Fibroblast of mammary gland (primary cell): ENCODE results near the gene MME.
A peak's percentile ranks its signal among the peaks of the same experiment; 100 is the strongest.

ENCODE experiments used
- DNase-seq: peaks from one replicate; pipeline ENCODE4 v3.0.0-alpha.2; 2010; ENCODE audit warnings: low read depth
- H3K4me3 ChIP-seq: 2 replicates; pipeline ENCODE4 v1.5.1; 2011; ENCODE audit warnings: low read depth, mild to moderate bottlenecking, low read length, moderate library complexity; ENCODE audit not compliant: control insufficient read depth
- CTCF ChIP-seq: conservative IDR thresholded peaks from 2 replicates; pipeline ENCODE4 v1.5.1; 2011; ENCODE audit warnings: low read depth, low read length, inconsistent platforms; ENCODE audit not compliant: control insufficient read depth, insufficient read depth

The MME gene

GRCh38 chr3:155173771-155174170 lies 93.7 kb downstream of the MME start:
- H3K4me3 ChIP-seq = no peak overlapping the region
- TF ChIP-seq CTCF = no peak
- no peak for DNase-seq

GRCh38 chr3:155178810-155179436 lies 98.8 kb downstream of the MME start:
- no peak overlapping the region for H3K4me3 ChIP-seq
- TF ChIP-seq CTCF = no peak
- no peak for DNase-seq

GRCh38 chr3:155179437-155179827 lies 99.3 kb downstream of the MME start:
- no peak for DNase-seq
- no peak for TF ChIP-seq CTCF

GRCh38 chr3:155179966-155180757 lies 100.0 kb downstream of the MME start:
- no peak overlapping the region for H3K4me3 ChIP-seq
- no peak for TF ChIP-seq CTCF
- DNase-seq = no peak

More at GRCh38 chr3:155179437-155179827, 99.3 kb downstream of the MME start:
- H3K4me3 ChIP-seq = no peak overlapping the region

- TF ChIP-seq CTCF = no peak
- DNase-seq = no peak
- no peak overlapping the region for H3K4me3 ChIP-seq
These were observed 102.3 kb downstream of the MME start for GRCh38 chr3:155182467-155182866.

GRCh38 chr3:155184011-155184410 lies 103.9 kb downstream of the MME start:
- no peak for DNase-seq
- H3K4me3 ChIP-seq = no peak overlapping the region
- TF ChIP-seq CTCF = no peak

GRCh38 chr3:155185631-155186071 lies 105.5 kb downstream of the MME start:
- peak; percentile 83 for DNase-seq
- H3K4me3 ChIP-seq = no peak overlapping the region
- no peak for TF ChIP-seq CTCF
